Adipocyte (in vitro differentiated cells): ENCODE data around the gene C2.
A peak's percentile ranks its signal among the peaks of the same experiment; 100 is the strongest.
"Not testable (repeated sequence)": the region's sequence is repeated elsewhere in the genome, so short reads cannot be mapped to it uniquely, and the experiment has no call there.

Experiments used
- DNase-seq: peaks from one replicate; pipeline ENCODE4 v3.0.0-alpha.2; 2015; ENCODE audit warnings: low read depth
- H3K27me3 ChIP-seq: replicated peaks from 2 replicates; pipeline ENCODE4 v1.7.0; 2013; ENCODE audit warnings: mild to moderate bottlenecking, low read length, moderate library complexity; ENCODE audit not compliant: control insufficient read depth, insufficient read depth
- H3K36me3 ChIP-seq: 2 replicates; pipeline ENCODE4 v1.7.0; 2013; ENCODE audit warnings: low read length, mild to moderate bottlenecking, moderate library complexity; ENCODE audit not compliant: control insufficient read depth, insufficient read depth, severe bottlenecking
- H3K4me1 ChIP-seq: 2 replicates; pipeline ENCODE4 v1.7.0; 2013; ENCODE audit warnings: mild to moderate bottlenecking, low read length, moderate library complexity; ENCODE audit not compliant: control insufficient read depth, insufficient read depth
- H3K4me3 ChIP-seq: 2 replicates; pipeline ENCODE4 v1.7.0; 2013; ENCODE audit warnings: mild to moderate bottlenecking, low read length, moderate library complexity
- H3K9ac ChIP-seq: 2 replicates; pipeline ENCODE4 v1.7.0; 2013; ENCODE audit warnings: mild to moderate bottlenecking, low read length, moderate library complexity
- H3K9me3 ChIP-seq: 2 replicates; pipeline ENCODE4 v1.7.0; 2013; ENCODE audit warnings: mild to moderate bottlenecking, low read length, moderate library complexity; ENCODE audit not compliant: control insufficient read depth

C2 gene

DNA sequence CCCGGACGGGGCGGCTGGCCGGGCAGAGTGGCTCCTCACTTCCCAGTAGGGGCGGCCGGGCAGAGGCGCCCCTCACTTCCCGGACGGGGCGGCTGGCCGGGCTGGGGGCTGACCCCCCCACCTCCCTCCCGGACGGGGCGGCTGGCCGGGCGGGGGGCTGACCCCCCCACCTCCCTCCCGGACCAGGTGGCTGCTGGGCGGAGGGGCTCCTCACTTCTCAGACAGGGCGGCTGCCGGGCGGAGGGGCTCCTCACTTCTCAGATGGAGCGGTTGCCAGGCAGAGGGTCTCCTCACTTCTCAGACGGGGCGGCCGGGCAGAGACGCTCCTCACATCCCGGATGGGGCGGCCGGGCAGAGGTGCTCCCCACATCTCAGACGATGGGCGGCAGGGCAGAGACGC, 4.6 kb downstream of the C2 start:
- H3K27me3 ChIP-seq, H3K9ac ChIP-seq, H3K9me3 ChIP-seq, H3K4me3 ChIP-seq, DNase-seq, H3K36me3 ChIP-seq: not testable (repeated sequence)
- H3K4me1 ChIP-seq = peaks cover 12% of the 10 kb centered on the region

DNA sequence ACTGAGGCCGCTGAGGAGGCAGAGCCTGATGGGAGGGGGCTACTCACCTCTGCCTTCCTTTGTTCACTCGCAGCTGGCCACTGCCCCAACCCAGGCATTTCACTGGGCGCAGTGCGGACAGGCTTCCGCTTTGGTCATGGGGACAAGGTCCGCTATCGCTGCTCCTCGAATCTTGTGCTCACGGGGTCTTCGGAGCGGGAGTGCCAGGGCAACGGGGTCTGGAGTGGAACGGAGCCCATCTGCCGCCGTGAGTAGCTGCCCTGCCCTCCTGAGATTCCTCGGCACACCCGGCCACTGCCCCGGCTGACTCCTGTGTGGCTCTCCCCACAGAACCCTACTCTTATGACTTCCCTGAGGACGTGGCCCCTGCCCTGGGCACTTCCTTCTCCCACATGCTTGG, 6.0 kb downstream of the C2 start:
- H3K27me3 ChIP-seq = peaks cover 7% of the 10 kb centered on the region
- H3K36me3 ChIP-seq = no peaks in the 10 kb centered on the region
- H3K9me3 ChIP-seq = no peaks in the 10 kb centered on the region
- no peak overlapping the region for H3K4me3 ChIP-seq
- H3K9ac ChIP-seq = no peak overlapping the region
- DNase-seq = no peak
- no peaks in the 10 kb centered on the region for H3K4me1 ChIP-seq

DNA sequence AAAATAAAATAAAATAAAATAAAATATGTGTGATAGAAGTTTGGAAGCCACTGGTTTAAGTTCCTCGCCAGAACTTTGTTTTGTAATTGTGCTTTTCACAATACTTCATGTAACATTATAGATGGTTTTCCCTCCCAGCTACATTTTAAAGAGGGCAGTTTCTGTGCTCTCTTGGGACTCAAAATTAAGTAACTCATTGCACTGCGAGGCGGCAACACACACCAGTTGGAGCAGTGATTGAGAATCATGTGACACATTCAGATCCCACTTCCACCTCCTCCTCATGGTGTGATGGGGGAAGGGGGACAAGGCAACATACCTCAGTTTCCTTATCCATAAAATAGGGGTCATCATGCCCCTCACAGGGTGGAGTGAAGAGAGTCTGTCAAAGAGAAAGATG, 7.5 kb downstream of the C2 start:
- Histone ChIP-seq H3K9me3 (no peaks in the 10 kb centered on the region), H3K36me3 (no peaks in the 10 kb centered on the region), H3K9ac (no peak overlapping the region), H3K4me1 (no peaks in the 10 kb centered on the region), H3K27me3 (peaks cover 7% of the 10 kb centered on the region), H3K4me3 (no peak overlapping the region)
- no peak for DNase-seq

DNA sequence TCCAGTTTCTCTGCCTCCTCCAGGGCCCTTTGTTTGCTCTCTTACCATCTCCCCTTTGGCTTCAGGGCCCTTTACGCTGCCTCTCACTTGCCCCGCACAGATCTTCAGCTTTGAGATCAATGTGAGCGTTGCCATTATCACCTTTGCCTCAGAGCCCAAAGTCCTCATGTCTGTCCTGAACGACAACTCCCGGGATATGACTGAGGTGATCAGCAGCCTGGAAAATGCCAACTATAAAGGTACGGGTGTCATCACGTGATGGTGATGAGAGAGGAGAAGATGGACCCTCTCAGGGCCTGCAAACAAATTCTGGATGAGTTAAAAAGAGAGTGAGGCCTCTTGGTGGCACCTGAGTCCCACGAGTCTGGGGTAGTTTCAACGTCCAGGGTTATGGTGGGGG, 8.3 kb downstream of the C2 start:
- Histone ChIP-seq H3K9me3 (no peaks in the 10 kb centered on the region), H3K36me3 (no peaks in the 10 kb centered on the region), H3K9ac (no peak overlapping the region), H3K27me3 (peaks cover 7% of the 10 kb centered on the region), H3K4me1 (no peaks in the 10 kb centered on the region), H3K4me3 (no peak overlapping the region)
- DNase-seq = no peak

DNA sequence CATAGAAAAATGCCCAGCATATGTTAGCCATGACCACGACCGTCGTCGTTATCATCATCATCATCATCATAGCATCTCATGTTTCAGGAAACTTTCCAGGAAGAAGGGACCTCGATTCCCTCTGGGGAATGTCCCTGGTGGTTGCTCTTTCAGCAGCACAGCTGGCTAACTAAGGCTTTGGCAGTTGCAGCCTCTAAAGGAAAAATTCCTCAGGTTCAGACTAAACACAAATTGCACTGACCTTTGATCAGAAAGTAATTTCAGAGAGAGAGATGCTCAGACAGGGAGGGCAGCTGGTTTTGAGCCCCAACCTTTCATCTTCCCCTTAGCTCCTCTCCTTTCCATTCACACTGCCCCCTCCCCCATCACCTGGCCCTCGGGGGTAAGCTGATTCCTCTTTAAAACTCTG, 12.7 kb downstream of the C2 start:
- H3K9ac ChIP-seq = no peak overlapping the region
- peaks cover 9% of the 10 kb centered on the region for H3K4me1 ChIP-seq
- H3K4me3 ChIP-seq = no peak overlapping the region
- no peaks in the 10 kb centered on the region for H3K9me3 ChIP-seq
- DNase-seq = peak; percentile 48
- no peaks in the 10 kb centered on the region for H3K36me3 ChIP-seq
- H3K27me3 ChIP-seq = no peaks in the 10 kb centered on the region

DNA sequence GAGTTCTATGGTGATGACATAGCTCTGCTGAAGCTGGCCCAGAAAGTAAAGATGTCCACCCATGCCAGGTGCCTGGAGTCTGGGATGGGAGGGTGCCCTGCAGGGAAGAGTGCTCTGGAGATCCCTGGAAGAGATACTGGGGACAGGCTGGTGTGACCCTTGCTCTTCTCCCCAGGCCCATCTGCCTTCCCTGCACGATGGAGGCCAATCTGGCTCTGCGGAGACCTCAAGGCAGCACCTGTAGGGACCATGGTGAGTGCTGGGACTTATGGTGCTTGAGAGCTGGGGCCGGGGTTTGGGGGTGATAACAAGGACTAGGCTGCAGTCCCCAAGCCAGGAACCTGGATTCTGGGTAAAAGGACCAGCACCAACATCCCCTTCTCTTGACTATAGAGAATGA, 16.2 kb downstream of the C2 start:
- no peaks in the 10 kb centered on the region for H3K36me3 ChIP-seq
- DNase-seq = no peak
- peaks cover 27% of the 10 kb centered on the region for H3K4me1 ChIP-seq
- no peak overlapping the region for H3K4me3 ChIP-seq
- no peaks in the 10 kb centered on the region for H3K27me3 ChIP-seq
- H3K9ac ChIP-seq = no peak overlapping the region
- H3K9me3 ChIP-seq = no peaks in the 10 kb centered on the region

DNA sequence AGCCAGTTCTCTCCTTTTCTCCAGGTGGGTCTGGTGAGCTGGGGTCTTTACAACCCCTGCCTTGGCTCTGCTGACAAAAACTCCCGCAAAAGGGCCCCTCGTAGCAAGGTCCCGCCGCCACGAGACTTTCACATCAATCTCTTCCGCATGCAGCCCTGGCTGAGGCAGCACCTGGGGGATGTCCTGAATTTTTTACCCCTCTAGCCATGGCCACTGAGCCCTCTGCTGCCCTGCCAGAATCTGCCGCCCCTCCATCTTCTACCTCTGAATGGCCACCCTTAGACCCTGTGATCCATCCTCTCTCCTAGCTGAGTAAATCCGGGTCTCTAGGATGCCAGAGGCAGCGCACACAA, 17.6 kb downstream of the C2 start:
- no peaks in the 10 kb centered on the region for H3K9me3 ChIP-seq
- H3K27me3 ChIP-seq = no peaks in the 10 kb centered on the region
- peak overlapping the region; percentile 63 for H3K4me3 ChIP-seq
- peak overlapping the region; percentile 39 for H3K9ac ChIP-seq
- DNase-seq = no peak
- H3K36me3 ChIP-seq = no peaks in the 10 kb centered on the region
- peaks cover 32% of the 10 kb centered on the region for H3K4me1 ChIP-seq

DNA sequence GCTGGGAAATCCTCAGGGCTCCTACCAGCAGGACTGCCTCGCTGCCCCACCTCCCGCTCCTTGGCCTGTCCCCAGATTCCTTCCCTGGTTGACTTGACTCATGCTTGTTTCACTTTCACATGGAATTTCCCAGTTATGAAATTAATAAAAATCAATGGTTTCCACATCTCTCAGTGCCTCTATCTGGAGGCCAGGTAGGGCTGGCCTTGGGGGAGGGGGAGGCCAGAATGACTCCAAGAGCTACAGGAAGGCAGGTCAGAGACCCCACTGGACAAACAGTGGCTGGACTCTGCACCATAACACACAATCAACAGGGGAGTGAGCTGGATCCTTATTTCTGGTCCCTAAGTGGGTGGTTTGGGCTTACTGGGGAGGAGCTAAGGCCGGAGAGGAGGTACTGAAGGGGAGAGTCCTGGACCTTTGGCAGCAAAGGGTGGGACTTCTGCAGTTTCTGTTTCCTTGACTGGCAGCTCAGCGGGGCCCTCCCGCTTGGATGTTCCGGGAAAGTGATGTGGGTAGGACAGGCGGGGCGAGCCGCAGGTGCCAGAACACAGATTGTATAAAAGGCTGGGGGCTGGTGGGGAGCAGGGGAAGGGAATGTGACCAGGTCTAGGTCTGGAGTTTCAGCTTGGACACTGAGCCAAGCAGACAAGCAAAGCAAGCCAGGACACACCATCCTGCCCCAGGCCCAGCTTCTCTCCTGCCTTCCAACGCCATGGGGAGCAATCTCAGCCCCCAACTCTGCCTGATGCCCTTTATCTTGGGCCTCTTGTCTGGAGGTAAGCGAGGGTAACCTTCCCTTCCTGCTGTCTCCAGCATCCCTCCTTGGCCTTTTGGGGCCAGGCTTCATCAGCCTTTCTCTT, 18.2 kb downstream of the C2 start, which contains the start of gene CFB:
Gene CFB (plus strand): TSS at position 589 of the 863 bp plus-strand sequence. CDS start 127 bp downstream, at position 716.
- DNase-seq = peak; percentile 90
- Histone ChIP-seq H3K4me1 (peaks cover 37% of the 10 kb centered on the region), H3K4me3 (peak within 1 kb of the TSS; percentile 63), H3K27me3 (no peaks in the 10 kb centered on the region), H3K9me3 (no peaks in the 10 kb centered on the region), H3K36me3 (no peaks in the 10 kb centered on the region), H3K9ac (peak within 1 kb of the TSS; percentile 39)

DNA sequence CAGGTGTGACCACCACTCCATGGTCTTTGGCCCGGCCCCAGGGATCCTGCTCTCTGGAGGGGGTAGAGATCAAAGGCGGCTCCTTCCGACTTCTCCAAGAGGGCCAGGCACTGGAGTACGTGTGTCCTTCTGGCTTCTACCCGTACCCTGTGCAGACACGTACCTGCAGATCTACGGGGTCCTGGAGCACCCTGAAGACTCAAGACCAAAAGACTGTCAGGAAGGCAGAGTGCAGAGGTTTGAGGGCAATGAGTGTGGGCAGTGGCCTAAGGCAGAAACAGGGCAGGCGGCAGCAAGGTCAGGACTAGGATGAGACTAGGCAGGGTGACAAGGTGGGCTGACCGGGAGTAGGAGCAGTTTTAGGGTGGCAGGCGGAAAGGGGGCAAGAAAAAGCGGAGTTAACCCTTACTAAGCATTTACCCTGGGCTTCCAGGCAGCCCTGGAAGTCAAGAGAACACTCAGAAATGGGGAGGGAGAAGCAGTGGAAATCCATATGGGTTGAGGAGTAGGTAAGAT, 18.9 kb downstream of the C2 start:
- no peak for DNase-seq
- peak overlapping the region; percentile 63 for H3K4me3 ChIP-seq
- H3K27me3 ChIP-seq = no peaks in the 10 kb centered on the region
- peak overlapping the region; percentile 39 for H3K9ac ChIP-seq
- H3K9me3 ChIP-seq = no peaks in the 10 kb centered on the region
- peaks cover 4% of the 10 kb centered on the region for H3K36me3 ChIP-seq
- H3K4me1 ChIP-seq = peaks cover 39% of the 10 kb centered on the region

DNA sequence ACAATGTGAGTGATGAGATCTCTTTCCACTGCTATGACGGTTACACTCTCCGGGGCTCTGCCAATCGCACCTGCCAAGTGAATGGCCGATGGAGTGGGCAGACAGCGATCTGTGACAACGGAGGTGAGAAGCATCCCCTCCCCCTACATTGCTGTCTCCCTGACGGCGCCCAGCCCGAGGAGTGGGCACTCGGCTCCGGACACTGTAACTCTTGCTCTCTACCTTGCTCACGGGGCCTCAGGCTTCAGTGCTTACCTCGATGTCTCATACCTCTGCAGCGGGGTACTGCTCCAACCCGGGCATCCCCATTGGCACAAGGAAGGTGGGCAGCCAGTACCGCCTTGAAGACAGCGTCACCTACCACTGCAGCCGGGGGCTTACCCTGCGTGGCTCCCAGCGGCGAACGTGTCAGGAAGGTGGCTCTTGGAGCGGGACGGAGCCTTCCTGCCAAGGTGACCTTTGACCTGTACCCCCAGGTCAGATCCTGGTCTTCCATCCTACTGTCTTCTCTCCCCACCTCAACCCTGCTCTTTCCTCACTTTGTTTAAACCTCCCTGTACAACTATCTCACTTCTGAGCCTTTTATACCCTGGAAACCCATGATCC, 19.7 kb downstream of the C2 start:
- Histone ChIP-seq H3K4me3 (no peak overlapping the region), H3K4me1 (peaks cover 38% of the 10 kb centered on the region), H3K27me3 (no peaks in the 10 kb centered on the region), H3K9ac (no peak overlapping the region), H3K36me3 (peaks cover 11% of the 10 kb centered on the region), H3K9me3 (no peaks in the 10 kb centered on the region)
- DNase-seq = no peak

DNA sequence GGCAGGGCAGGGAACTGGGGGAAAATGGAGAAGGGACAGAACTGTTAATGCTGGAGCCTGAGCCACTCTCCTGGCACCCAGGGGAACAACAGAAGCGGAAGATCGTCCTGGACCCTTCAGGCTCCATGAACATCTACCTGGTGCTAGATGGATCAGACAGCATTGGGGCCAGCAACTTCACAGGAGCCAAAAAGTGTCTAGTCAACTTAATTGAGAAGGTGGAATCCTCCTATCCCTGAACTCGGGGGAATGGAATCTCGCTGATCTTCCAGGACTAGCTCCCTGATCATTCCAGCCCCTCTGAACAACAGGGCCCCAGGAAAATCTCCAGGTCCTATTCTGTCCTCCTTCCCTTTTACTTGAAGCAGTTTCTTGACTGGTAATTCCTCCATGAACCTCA, 20.3 kb downstream of the C2 start:
- Histone ChIP-seq H3K4me1 (peaks cover 38% of the 10 kb centered on the region), H3K9ac (no peak overlapping the region), H3K36me3 (peaks cover 13% of the 10 kb centered on the region), H3K4me3 (no peak overlapping the region), H3K9me3 (no peaks in the 10 kb centered on the region), H3K27me3 (no peaks in the 10 kb centered on the region)
- DNase-seq = no peak
